ENCODE results near the gene ABCB4.

ABCB4 gene

DNA sequence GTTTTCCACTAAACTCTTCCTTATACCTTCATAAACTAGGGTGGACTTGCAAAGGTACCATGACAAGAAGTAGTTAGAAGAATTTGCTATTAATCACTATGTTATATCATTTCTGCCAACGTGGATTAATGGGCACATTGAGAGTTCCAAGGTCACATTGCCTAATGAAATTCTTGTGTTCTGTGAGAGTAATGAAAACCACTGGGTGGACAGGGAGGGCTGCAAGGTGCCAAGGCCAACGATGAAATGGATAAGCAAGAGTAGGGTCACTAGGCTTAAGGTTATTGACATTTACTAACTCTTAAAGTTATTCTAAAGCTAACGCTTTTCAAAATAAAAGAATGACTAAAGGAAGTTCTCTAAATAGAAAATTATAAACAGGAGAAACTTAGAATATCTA, 6.6 kb upstream of the ABCB4 start:
- TF ChIP-seq EZH2phosphoT487 (IDR thresholded peaks at IDR 0.05; ENCODE audit: borderline replicate concordance) (no peak), CTCF (conservative IDR thresholded peaks at IDR 0.05; ENCODE audit: low read length) (no peak)
- Histone ChIP-seq H3K9ac (ENCODE audit: low read depth, low read length, poor library complexity, severe bottlenecking) (no peak overlapping the region), H3K36me3 (ENCODE audit: insufficient read depth, low read length) (no peaks in the 10 kb centered on the region), H3K4me2 (ENCODE audit: low read depth, low read length, poor library complexity, severe bottlenecking) (no peak overlapping the region), H3K27me3 (ENCODE audit: insufficient read depth, low read length, poor library complexity, severe bottlenecking) (no peaks in the 10 kb centered on the region), H3K4me1 (ENCODE audit: insufficient read depth, low read length, poor library complexity, severe bottlenecking) (no peaks in the 10 kb centered on the region), H3F3A (ENCODE audit: low read depth) (no peaks in the 10 kb centered on the region), H3K79me2 (ENCODE audit: insufficient read depth, low read length) (no peaks in the 10 kb centered on the region), H3K9me3 (ENCODE audit: insufficient read depth, low read depth, low read length) (no peaks in the 10 kb centered on the region), H2AFZ (ENCODE audit: low read length) (no peak overlapping the region), H3K9me2 (replicated peaks; ENCODE audit: low read depth, low read length) (no peaks in the 10 kb centered on the region), H4K20me1 (ENCODE audit: insufficient read depth, low read length, poor library complexity, severe bottlenecking) (no peaks in the 10 kb centered on the region), H3K4me3 (ENCODE audit: low read length, poor library complexity, severe bottlenecking) (no peak overlapping the region)

DNA sequence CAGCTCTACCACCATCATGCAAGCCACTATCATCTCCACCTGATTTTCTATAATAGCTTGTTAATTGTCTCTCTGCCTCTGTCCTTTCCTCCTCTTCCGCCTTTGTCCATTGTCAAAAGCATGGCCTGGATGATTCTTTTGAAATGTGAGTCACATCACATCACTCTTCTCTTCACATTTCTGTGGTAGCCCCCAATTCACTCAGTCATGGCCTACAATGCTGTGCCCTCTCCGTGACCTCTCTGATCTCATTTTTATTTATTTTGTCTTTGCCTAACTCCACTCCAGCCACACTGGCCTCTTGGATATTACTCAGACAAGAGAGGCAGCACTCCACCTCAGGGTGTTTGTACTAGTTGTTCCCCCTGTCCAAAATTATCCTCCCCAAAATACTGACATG, 4.9 kb upstream of the ABCB4 start:
- Histone ChIP-seq H3K79me2 (ENCODE audit: insufficient read depth, low read length) (no peaks in the 10 kb centered on the region), H3K36me3 (ENCODE audit: insufficient read depth, low read length) (no peaks in the 10 kb centered on the region)
- TF ChIP-seq CTCF (conservative IDR thresholded peaks at IDR 0.05; ENCODE audit: low read length): no peak
- TF ChIP-seq EZH2phosphoT487 (IDR thresholded peaks at IDR 0.05; ENCODE audit: borderline replicate concordance): no peak

GRCh38 chr7:87479951-87480350, 4.5 kb upstream of the ABCB4 start:
- Histone ChIP-seq H3K4me1 (ENCODE audit: insufficient read depth, low read length, poor library complexity, severe bottlenecking) (no peaks in the 10 kb centered on the region), H3K9me2 (replicated peaks; ENCODE audit: low read depth, low read length) (no peaks in the 10 kb centered on the region), H3K79me2 (ENCODE audit: insufficient read depth, low read length) (no peaks in the 10 kb centered on the region), H2AFZ (ENCODE audit: low read length) (no peak overlapping the region), H3F3A (ENCODE audit: low read depth) (no peaks in the 10 kb centered on the region), H3K4me2 (ENCODE audit: low read depth, low read length, poor library complexity, severe bottlenecking) (no peak overlapping the region), H3K4me3 (ENCODE audit: low read length, poor library complexity, severe bottlenecking) (no peak overlapping the region), H4K20me1 (ENCODE audit: insufficient read depth, low read length, poor library complexity, severe bottlenecking) (no peaks in the 10 kb centered on the region), H3K36me3 (ENCODE audit: insufficient read depth, low read length) (no peaks in the 10 kb centered on the region), H3K27me3 (ENCODE audit: insufficient read depth, low read length, poor library complexity, severe bottlenecking) (no peaks in the 10 kb centered on the region), H3K9me3 (ENCODE audit: insufficient read depth, low read depth, low read length) (no peaks in the 10 kb centered on the region), H3K9ac (ENCODE audit: low read depth, low read length, poor library complexity, severe bottlenecking) (no peak overlapping the region)
- TF ChIP-seq CTCF (conservative IDR thresholded peaks at IDR 0.05; ENCODE audit: low read length) (no peak), EZH2phosphoT487 (IDR thresholded peaks at IDR 0.05; ENCODE audit: borderline replicate concordance) (no peak)

More for the DNA sequence above, 4.9 kb upstream of the ABCB4 start:
- Histone ChIP-seq H2AFZ (ENCODE audit: low read length) (no peak overlapping the region), H3F3A (ENCODE audit: low read depth) (no peaks in the 10 kb centered on the region), H3K9me3 (ENCODE audit: insufficient read depth, low read depth, low read length) (no peaks in the 10 kb centered on the region), H3K4me1 (ENCODE audit: insufficient read depth, low read length, poor library complexity, severe bottlenecking) (no peaks in the 10 kb centered on the region), H4K20me1 (ENCODE audit: insufficient read depth, low read length, poor library complexity, severe bottlenecking) (no peaks in the 10 kb centered on the region), H3K9ac (ENCODE audit: low read depth, low read length, poor library complexity, severe bottlenecking) (no peak overlapping the region), H3K9me2 (replicated peaks; ENCODE audit: low read depth, low read length) (no peaks in the 10 kb centered on the region), H3K4me3 (ENCODE audit: low read length, poor library complexity, severe bottlenecking) (no peak overlapping the region), H3K4me2 (ENCODE audit: low read depth, low read length, poor library complexity, severe bottlenecking) (no peak overlapping the region), H3K27me3 (ENCODE audit: insufficient read depth, low read length, poor library complexity, severe bottlenecking) (no peaks in the 10 kb centered on the region)
